ENCODE results near the gene TMEM132C.

TMEM132C gene

GRCh38 chr12:128660532-128661225 is 393.7 kb downstream of the TMEM132C start:
- DNase-seq (ENCODE audit: low read depth in 2 of 2): no peak

DNA sequence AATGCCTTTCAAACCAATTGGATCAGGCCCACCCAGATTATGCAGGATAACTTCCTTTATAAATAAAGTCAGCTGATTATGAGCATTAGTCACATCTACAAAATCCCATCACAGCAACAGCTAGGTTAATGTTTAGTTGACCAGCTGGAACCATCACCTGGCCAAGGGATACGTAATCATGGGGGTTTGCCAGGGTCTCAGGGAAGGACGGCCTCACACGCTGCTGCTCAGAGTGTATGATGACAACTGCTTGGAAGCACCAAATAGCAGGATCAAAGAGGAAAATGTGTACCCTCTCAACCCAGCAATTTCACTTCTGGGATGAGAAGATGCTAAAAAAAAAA is 394.2 kb downstream of the TMEM132C start:
- DNase-seq (ENCODE audit: low read depth in 2 of 2): no peak

- DNase-seq (ENCODE audit: low read depth in 2 of 2): no peak
Observed at GRCh38 chr12:128662101-128662500, 395.1 kb downstream of the TMEM132C start.

DNA sequence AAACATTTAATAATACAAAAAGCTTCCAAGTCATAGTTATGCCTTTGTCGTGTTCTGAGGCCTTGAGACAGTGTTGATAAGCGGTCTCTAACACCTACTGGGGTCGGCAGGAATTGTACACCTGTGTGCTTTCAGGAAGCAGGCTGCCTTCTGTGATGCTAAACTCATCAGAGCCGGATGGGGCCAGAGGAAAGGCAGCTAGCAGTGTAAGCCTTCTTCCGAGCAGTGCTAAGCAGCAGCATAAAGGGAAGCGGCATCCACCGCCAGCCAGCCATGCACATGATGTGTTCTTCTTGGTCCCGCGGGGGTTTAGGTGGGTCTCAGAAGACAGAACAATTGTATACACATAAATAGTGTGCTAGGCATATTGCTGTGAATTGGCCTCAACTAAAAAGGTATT is 397.5 kb downstream of the TMEM132C start:
- no peak for DNase-seq (ENCODE audit: low read depth in 2 of 2)

GRCh38 chr12:128667193-128667592 is 400.2 kb downstream of the TMEM132C start:
- DNase-seq (ENCODE audit: low read depth in 2 of 2): no peak

GRCh38 chr12:128671528-128672042 is 404.6 kb downstream of the TMEM132C start:
- no peak for DNase-seq (ENCODE audit: low read depth in 2 of 2)

- no peak for DNase-seq (ENCODE audit: low read depth in 2 of 2)
Observed at GRCh38 chr12:128672428-128672827, 405.5 kb downstream of the TMEM132C start.

GRCh38 chr12:128672893-128673292 is 405.9 kb downstream of the TMEM132C start:
- no peak for DNase-seq (ENCODE audit: low read depth in 2 of 2)

DNA sequence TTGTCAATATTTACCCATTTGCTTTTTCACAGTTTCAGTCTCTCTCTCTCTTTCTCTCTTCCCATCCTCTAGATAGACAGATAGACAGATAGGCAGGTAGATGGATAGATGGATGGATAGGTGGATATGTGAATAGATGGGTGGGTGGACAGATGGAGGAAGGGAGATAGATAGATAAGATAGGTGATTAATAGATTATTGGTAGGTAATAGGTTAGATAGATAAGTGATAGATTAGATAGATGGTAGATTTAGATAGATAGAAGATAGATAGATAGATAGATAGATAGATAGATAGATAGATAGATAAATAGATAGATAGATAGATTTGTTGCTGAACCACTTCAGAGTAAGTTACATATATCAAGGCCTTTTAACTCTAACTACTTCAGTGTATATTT is 408.6 kb downstream of the TMEM132C start:
- no peak for DNase-seq (ENCODE audit: low read depth in 2 of 2)

DNA sequence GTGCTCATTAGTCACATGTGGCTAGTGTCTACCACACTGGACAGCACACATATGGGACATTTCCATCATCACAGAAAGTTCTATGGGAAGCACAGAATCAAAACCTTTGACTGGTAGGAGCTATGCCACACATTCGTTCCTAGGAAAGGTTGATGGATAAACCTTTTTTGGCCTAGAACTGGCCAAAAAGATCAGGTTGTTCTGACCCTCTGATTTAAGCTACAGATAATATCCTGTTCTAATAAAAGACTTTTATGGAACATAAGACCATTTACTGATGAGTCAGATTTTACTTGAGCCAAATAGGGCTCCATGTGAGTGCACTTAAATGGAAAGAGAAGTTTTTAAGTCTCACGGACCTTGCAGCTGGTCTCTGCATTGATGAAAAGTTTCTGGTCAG is 413.6 kb downstream of the TMEM132C start:
- no peak for DNase-seq (ENCODE audit: low read depth in 2 of 2)

DNA sequence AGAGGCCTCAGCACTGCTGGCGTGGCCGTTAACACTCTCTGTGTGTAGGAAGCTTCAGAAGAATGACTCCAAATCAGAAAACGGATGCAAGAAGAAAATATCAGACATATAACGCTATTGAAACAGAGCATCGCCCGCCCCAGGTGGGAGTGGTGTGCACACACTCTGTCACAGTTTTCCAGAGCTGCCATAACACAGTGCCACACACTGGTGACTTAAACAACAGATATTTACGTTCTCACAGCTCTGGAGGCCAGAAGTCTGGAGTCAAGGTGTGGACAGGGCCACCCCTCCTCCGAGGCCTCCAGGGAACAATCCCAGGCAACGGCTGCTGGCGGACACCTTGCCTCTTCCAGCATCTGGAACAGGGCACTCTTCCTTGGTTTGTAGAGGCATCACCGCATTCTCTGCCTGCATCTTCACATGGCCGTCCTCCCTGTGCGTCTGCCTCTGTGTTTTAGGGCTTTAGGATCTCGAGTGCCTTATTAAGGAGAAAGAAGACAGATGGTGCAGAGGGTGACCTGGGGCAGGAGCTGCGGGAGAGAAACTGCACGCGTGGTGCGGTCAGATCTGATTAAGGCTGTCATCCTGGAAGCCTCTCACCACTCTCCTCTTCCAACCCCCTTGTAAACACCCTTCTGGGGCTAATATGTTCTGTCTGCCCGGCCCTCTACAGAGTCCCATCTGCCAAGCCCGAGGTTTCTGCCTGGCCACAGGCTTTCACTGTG is 415.7 kb downstream of the TMEM132C start:
- no peak for DNase-seq (ENCODE audit: low read depth in 2 of 2)

GRCh38 chr12:128684352-128684751 is 417.4 kb downstream of the TMEM132C start:
- no peak for DNase-seq (ENCODE audit: low read depth in 2 of 2)

DNA sequence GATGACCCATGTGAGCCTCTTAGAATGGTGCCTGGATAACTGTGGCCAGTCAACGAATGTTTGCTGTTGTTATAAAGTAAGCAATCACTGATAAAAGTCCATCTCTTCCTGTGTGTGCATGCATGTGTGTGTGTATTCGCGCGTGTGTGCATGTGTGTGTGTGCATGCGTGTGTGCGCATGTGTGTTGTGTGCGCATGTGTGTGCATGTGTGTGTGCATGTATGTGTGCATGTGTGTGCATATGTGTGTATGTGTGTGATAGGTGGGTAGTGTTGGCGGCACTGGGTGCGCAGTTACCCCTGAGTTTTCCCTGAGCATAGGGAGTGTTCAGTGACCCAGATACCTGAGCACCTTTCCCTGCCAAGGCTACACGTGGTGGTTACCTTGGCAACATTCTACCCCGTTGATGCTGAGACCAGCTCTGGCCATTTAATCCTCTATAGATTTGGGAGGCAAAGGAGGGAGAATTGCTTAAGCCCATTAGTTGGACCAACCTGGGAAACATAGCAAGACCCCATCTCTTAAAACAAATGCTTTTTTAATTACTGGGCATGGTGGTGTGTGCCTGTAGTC is 419.0 kb downstream of the TMEM132C start:
- no peak for DNase-seq (ENCODE audit: low read depth in 2 of 2)

DNA sequence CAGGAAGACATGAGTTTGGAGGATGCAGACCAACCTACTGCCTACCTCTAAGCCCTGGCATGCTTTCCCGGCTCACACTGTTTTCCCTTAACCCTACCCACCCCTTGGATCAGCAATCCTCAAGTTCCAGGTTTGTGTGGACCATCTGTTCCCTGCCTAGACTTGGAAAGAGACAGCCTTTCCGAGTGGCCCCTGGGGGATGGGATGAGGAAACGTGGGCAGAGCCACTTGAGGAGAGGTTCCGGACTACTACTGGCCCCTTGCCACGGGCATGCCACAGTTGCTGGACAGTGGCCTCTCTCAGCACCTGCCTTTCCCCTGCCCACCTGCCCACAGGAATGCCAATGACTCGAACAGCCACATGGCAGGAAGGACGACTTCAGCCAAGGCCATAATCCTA is 420.9 kb downstream of the TMEM132C start:
- DNase-seq (ENCODE audit: low read depth in 2 of 2): no peak

DNA sequence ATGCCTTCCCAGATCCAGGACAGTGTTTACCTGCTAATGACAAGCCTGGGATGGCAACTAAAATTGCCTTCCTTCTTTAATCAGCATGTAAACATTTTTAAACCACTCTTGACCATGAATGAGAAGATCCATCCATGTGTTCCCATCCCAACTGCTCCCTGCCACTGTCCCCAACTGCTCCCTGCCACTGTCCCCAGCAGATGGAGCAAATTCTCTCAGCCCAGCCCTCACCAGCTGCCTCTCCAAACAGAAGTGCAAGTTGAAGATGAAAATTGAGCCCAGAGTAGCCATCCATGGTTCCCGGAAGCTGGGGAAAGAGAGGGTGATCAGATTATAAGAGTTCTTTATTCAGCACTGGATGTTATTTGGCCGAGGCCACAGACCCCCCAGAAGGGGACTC is 423.7 kb downstream of the TMEM132C start:
- DNase-seq (ENCODE audit: low read depth in 2 of 2): no peak

DNA sequence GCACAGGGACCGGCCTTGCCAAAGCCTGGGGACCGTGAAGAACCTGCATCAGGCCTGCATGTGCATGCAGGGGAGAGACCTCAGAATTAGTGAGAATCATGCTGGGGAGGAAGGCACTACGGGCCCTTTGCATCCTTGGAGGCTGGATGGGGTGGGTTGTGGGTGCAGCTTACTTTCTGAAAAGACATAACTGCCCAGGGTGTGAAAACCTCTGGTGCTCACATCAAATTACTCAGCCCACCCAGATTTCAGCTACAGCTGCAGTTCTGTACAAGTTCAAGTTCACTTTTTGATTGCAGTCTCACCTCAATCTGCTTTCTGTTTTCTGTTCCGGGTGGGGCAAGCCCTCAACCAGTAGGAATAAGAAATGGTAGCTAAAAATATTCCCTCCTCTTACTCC is 426.1 kb downstream of the TMEM132C start:
- DNase-seq (ENCODE audit: low read depth in 2 of 2): no peak

DNA sequence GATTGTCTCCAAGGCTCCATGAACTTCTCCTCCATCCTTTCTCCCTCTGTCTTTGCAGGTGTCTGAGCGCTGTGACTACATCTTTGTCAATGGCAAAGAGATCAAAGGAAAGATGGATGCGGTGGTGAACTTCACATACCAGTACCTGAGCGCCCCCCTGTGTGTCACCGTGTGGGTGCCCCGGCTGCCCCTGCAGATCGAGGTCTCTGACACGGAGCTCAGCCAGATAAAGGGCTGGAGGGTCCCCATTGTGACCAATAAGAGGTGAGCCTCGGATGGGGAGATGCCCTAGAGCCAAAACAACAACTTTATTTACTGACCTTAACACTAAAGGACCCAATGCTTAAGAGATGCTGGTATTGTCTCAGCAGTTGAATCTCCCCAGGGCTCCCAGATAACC is 426.8 kb downstream of the TMEM132C start:
- no peak for DNase-seq (ENCODE audit: low read depth in 2 of 2)

- no peak for DNase-seq (ENCODE audit: low read depth in 2 of 2)
Observed at GRCh38 chr12:128694445-128694844, 427.5 kb downstream of the TMEM132C start.

- DNase-seq (ENCODE audit: low read depth in 2 of 2): no peak
Observed at GRCh38 chr12:128695697-128696096, 428.7 kb downstream of the TMEM132C start.

DNA sequence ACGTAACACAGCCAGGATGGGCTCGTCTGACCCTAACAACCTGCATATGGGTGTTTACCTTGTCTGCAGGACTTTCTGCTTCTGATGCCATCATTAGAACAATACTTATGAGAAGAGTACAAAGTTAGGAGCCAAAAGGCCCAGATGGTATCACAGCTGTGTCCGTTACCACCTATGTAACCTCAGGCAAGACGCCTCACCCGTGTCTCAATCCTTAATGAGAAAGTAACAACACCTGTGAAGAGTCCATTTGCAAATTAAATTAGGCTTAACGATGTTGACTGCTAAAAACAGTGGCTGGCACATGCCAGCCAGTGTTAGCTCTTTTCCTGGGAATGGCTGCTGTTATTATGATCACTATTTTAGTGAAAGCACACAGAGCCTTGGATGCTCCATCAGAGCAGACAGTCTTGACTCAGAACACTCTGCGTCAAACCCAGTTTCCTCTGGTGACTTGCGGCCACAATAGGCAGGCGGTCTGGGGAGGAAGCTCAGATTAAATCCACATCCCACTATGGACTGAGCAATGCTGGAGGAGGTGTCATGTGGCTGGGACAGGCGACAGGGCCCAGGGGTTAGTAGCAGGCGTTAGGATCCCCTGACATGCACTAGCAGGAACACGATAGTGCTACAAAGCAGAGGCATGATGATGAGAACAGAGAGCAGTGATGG is 431.5 kb downstream of the TMEM132C start:
- DNase-seq (ENCODE audit: low read depth in 2 of 2): no peak

GRCh38 chr12:128699106-128699505 is 432.1 kb downstream of the TMEM132C start:
- DNase-seq (ENCODE audit: low read depth in 2 of 2): no peak

DNA sequence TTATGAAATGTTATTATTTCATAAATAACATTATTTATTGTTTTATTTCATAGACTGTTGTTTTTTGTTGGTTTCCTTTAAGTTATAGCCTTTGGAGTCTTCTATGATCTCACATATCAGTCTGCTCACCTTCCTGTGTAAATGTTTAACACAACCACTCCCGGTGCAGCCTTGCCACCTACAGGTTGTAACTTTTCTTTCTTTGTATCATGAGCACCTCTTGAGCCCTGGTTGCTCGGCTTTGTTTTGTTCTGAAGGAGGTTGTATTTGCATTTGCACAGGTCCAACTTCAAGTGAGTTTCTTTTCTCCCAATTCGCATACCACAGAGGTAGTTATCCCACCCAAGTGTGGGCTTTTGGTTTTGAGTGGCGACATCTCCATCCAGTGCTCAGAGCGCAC is 435.4 kb downstream of the TMEM132C start:
- no peak for DNase-seq (ENCODE audit: low read depth in 2 of 2)

DNA sequence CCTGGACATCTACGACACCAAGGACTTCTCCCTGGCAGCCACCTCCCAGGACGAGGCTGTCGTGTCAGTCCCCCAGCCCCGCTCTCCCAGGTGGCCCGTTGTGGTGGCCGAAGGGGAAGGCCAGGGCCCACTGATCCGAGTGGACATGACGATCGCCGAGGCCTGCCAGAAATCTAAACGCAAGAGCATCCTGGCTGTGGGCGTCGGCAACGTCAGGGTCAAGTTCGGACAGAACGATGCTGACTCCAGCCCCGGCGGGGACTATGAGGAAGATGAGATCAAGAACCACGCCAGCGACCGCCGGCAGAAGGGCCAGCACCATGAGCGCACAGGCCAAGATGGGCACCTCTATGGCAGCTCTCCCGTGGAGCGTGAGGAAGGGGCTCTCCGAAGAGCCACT is 438.2 kb downstream of the TMEM132C start:
- no peak for DNase-seq (ENCODE audit: low read depth in 2 of 2)
